PC-3 (cell line): ENCODE results near the gene CENPA. TPM values are rescaled to one million over a fixed set of nuclear protein-coding genes. Genes with fewer than 3 reads are reported as not detected.

Source experiments
- ATAC-seq: fragments of 200-7000 bp; cut with Tn5 transposase; 2 replicates; pipeline ENCODE4 v1.9.1; 2020; ENCODE audit warnings: mild to moderate bottlenecking, moderate library complexity
- BruUV-seq: library from RNA; stranded (reverse); fragments of 400-500 nt; replicated peaks from 2 replicates; lab custom pipeline; 2021; lab: Mats Ljungman, UMichigan
- CTCF ChIA-PET: fragments of 300-600 bp; sonication (Branson Sonifier 250); formaldehyde crosslinking; loops from one replicate; lab custom pipeline; 2022; ENCODE audit warnings: antibody characterized with exemption; lab: Charles Lee
- POLR2A ChIA-PET: fragments of 300-600 bp; sonication (Branson Sonifier 250); formaldehyde crosslinking; loops from one replicate; lab custom pipeline; 2022; ENCODE audit warnings: antibody characterized with exemption; ENCODE audit not compliant: unreplicated experiment; lab: Charles Lee
- DNase-seq: peaks from one replicate; pipeline ENCODE4 v3.0.0-alpha.2; 2015
- H2AFZ ChIP-seq: fragments of 300-600 bp; sonication (generic); 2 replicates; pipeline ENCODE4 v1.6.0; 2016; ENCODE audit warnings: antibody characterized with exemption, low read length
- H3F3A ChIP-seq: fragments of 300-600 bp; sonication (generic); one replicate; pipeline ENCODE4 v1.6.0; 2017; ENCODE audit warnings: antibody characterized with exemption, low read length, control low read depth, mild to moderate bottlenecking; ENCODE audit not compliant: unreplicated experiment
- H3K27ac ChIP-seq: fragments of 300-600 bp; sonication (generic); 2 replicates; pipeline ENCODE4 v1.5.1; 2016; ENCODE audit warnings: mild to moderate bottlenecking, low read length
- H3K27me3 ChIP-seq: fragments of 300-600 bp; sonication (generic); 2 replicates; pipeline ENCODE4 v1.6.1; 2016; ENCODE audit warnings: low read length, mixed read lengths
- H3K36me3 ChIP-seq: fragments of 300-600 bp; sonication (generic); 2 replicates; pipeline ENCODE4 v1.6.1; 2016; ENCODE audit warnings: low read depth, mixed run types, low read length, mixed read lengths
- H3K4me1 ChIP-seq: fragments of 300-600 bp; sonication (generic); 2 replicates; pipeline ENCODE4 v1.5.1; 2016; ENCODE audit warnings: low read length; ENCODE audit not compliant: insufficient read depth
- H3K4me2 ChIP-seq: fragments of 300-600 bp; sonication (generic); 2 replicates; pipeline ENCODE4 v1.6.0; 2016; ENCODE audit warnings: low read length
- H3K4me3 ChIP-seq: fragments of 300-600 bp; sonication (generic); 2 replicates; pipeline ENCODE4 v1.5.1; 2016; ENCODE audit warnings: mild to moderate bottlenecking, low read length, mixed read lengths
- H3K79me2 ChIP-seq: fragments of 300-600 bp; sonication (generic); 2 replicates; pipeline ENCODE4 v1.6.1; 2017; ENCODE audit warnings: low read length, mixed read lengths
- H3K9ac ChIP-seq: fragments of 300-600 bp; sonication (generic); 2 replicates; pipeline ENCODE4 v1.6.0; 2016; ENCODE audit warnings: mild to moderate bottlenecking, low read length
- H3K9me2 ChIP-seq: fragments of 300-600 bp; sonication (generic); replicated peaks from 2 replicates; pipeline ENCODE4 v1.6.1; 2016; ENCODE audit warnings: mixed run types, low read length, mixed read lengths
- H3K9me3 ChIP-seq: fragments of 300-600 bp; sonication (generic); 2 replicates; pipeline ENCODE4 v1.6.1; 2016; ENCODE audit warnings: low read length, mixed read lengths
- H4K20me1 ChIP-seq: fragments of 300-600 bp; sonication (generic); 2 replicates; pipeline ENCODE4 v1.6.1; 2016; ENCODE audit warnings: low read length, mixed read lengths
- CTCF ChIP-seq: fragments of 300-600 bp; sonication (generic); conservative IDR thresholded peaks from 2 replicates; pipeline ENCODE4 v1.5.1; 2017; ENCODE audit warnings: antibody characterized with exemption, low read depth, mild to moderate bottlenecking, low read length
- EZH2 ChIP-seq: fragments of 300-600 bp; sonication (generic); IDR thresholded peaks from one replicate; pipeline ENCODE4 v1.6.1; 2017; ENCODE audit warnings: antibody characterized with exemption, mild to moderate bottlenecking, low read length; ENCODE audit not compliant: unreplicated experiment
- EZH2phosphoT487 ChIP-seq: fragments of 300-600 bp; sonication (generic); IDR thresholded peaks from 2 replicates; pipeline ENCODE4 v1.6.1; 2018; ENCODE audit warnings: mild to moderate bottlenecking, antibody characterized with exemption, low read length, borderline replicate concordance
- intact Hi-C: fragments of 100-400 bp; cut with micrococcal nuclease; formaldehyde crosslinking; loops from 2 replicates; pipeline ENCODE4 v1.9.0; 2023
- total RNA-seq: library from RNA; depleted of rRNA; stranded (reverse); fragments of >200 nt; gene quantifications from 2 replicates; pipeline ENCODE4 v1.2.3, GENCODE V29; 2014

CENPA gene
- total RNA-seq, 1 experiment from 2014 or later, result 40.8 TPM

- ATAC-seq (no peak), DNase-seq (no peak)
- H3K4me2 ChIP-seq, result no peak overlapping the region
- no TSS peak for BruUV-seq
- no peaks in the 10 kb centered on the region for H3K9me2 ChIP-seq
- no peak for TF ChIP-seq EZH2
- TF ChIP-seq CTCF, result no peak
- TF ChIP-seq EZH2phosphoT487, result no peak
- CTCF ChIA-PET, result no interaction called here
- no peaks in the 10 kb centered on the region for H3K79me2 ChIP-seq
- no peak overlapping the region for H3K9ac ChIP-seq
- H3K27ac ChIP-seq, result no peak overlapping the region
- no peaks in the 10 kb centered on the region for H3K36me3 ChIP-seq
- intact Hi-C loops, result no loop called here
- H2AFZ ChIP-seq, result no peak overlapping the region
- no peaks in the 10 kb centered on the region for H4K20me1 ChIP-seq
- H3K9me3 ChIP-seq, result no peaks in the 10 kb centered on the region
- H3K4me1 ChIP-seq, result no peaks in the 10 kb centered on the region
- H3F3A ChIP-seq, result no peaks in the 10 kb centered on the region
- POLR2A ChIA-PET, result no interaction called here
- no peak overlapping the region for H3K4me3 ChIP-seq
- no peaks in the 10 kb centered on the region for H3K27me3 ChIP-seq
Observed at GRCh38 chr2:26738481-26738880, 47.4 kb upstream of the CENPA start.

- H3K4me2 ChIP-seq, result no peak overlapping the region
- H3K9me2 ChIP-seq, result no peaks in the 10 kb centered on the region
- H2AFZ ChIP-seq, result no peak overlapping the region
- no TSS peak for BruUV-seq
- intact Hi-C loops, result no loop called here
- H4K20me1 ChIP-seq, result no peaks in the 10 kb centered on the region
- no peak for TF ChIP-seq EZH2phosphoT487
- TF ChIP-seq EZH2, result no peak
- no peak for TF ChIP-seq CTCF
- no peaks in the 10 kb centered on the region for H3F3A ChIP-seq
- H3K27ac ChIP-seq, result no peak overlapping the region
- ChIA-PET CTCF (no interaction called here), POLR2A (no interaction called here)
- H3K9ac ChIP-seq, result no peak overlapping the region
- no peaks in the 10 kb centered on the region for H3K79me2 ChIP-seq
- no peak overlapping the region for H3K4me3 ChIP-seq
- DNase-seq (no peak), ATAC-seq (no peak)
- H3K9me3 ChIP-seq, result no peaks in the 10 kb centered on the region
- no peaks in the 10 kb centered on the region for H3K4me1 ChIP-seq
- no peaks in the 10 kb centered on the region for H3K36me3 ChIP-seq
- H3K27me3 ChIP-seq, result no peaks in the 10 kb centered on the region
Observed at GRCh38 chr2:26739514-26739913, 46.3 kb upstream of the CENPA start.

DNA sequence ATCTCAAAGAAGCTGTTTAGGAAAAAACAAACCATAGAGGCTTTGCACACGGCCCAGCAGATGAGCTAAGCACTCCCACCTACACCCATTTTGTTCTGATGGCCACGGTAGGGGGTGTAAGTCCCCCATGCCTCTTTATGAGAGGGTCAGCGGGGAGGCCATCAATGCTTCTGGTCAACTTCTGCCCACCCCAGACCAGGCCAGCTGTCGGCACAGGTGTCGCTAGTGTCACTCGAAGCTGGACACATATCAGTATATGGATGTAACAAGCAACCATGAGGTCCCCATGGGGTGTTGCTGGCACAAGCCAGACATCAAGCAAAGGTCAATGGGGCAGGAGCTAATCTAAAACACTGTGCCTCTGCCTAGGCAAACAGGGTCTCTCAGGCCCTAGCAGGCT is 45.5 kb upstream of the CENPA start:
- intact Hi-C loops, result no loop called here
- no peaks in the 10 kb centered on the region for H3K79me2 ChIP-seq
- no peaks in the 10 kb centered on the region for H3K9me3 ChIP-seq
- no peaks in the 10 kb centered on the region for H3K27me3 ChIP-seq
- no TSS peak for BruUV-seq
- H3K4me3 ChIP-seq, result no peak overlapping the region
- H3K4me1 ChIP-seq, result no peaks in the 10 kb centered on the region
- CTCF ChIA-PET, result no interaction called here
- no peak overlapping the region for H3K27ac ChIP-seq
- ATAC-seq (no peak), DNase-seq (no peak)
- POLR2A ChIA-PET, result no interaction called here
- H4K20me1 ChIP-seq, result no peaks in the 10 kb centered on the region
- no peaks in the 10 kb centered on the region for H3K36me3 ChIP-seq
- H3F3A ChIP-seq, result no peaks in the 10 kb centered on the region
- TF ChIP-seq EZH2phosphoT487, result no peak
- TF ChIP-seq EZH2, result no peak
- no peak for TF ChIP-seq CTCF
- no peaks in the 10 kb centered on the region for H3K9me2 ChIP-seq
- no peak overlapping the region for H2AFZ ChIP-seq
- no peak overlapping the region for H3K4me2 ChIP-seq
- H3K9ac ChIP-seq, result no peak overlapping the region
